ENCODE measurements around the gene FBXO5. TPM values are rescaled to one million over a fixed set of nuclear protein-coding genes. Genes with fewer than 3 reads are reported as not detected.

The FBXO5 gene
- polyA plus RNA-seq, 1 donor (not counting 4 experiments of a cell fraction or from before 2014, with no cell fraction given): 9.0 TPM

DNA sequence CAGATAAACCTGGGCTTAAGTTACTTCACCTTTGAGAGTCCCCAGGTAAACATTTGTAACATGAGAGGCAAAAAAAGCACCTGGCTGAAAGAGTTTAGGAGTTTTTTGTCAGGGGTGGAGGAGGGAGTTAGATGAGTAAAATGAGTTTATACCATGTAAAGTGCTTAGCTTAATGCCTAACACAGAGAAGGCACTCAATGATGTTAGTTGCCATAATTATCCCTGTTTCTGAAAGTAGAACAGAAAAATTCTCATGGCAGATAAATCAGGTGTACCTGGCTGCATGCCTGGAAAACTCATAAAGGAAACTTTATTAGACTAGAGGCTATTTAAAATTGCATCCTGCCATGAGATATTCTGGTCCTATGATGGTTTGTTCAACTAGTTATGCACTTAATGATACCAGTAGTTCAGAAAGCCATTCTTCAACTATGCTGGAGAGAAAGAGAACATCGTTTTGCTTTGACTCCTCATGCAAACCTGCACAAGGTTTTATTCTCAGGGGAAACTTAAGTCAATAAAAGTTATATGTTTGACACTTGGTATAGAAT is 40.4 kb downstream of the FBXO5 start:
- Histone ChIP-seq H3K27me3 (ENCODE audit: control insufficient read depth, extremely low read depth, insufficient read depth, low read length) (no peaks in the 10 kb centered on the region), H3K27ac (ENCODE audit: control insufficient read depth, insufficient read depth, low read length) (no peak overlapping the region), H3K9me1 (ENCODE audit: control insufficient read depth, extremely low read depth, insufficient read depth, low read length) (no peaks in the 10 kb centered on the region), H3K4me1 (ENCODE audit: control insufficient read depth, extremely low read depth, insufficient read depth, low read length) (peaks cover 10% of the 10 kb centered on the region), H3K4me3 (ENCODE audit: control insufficient read depth in 2 of 3, extremely low read depth in 1 of 3, insufficient read depth in 2 of 3, low read depth in 1 of 3, low read length in 3 of 3) (no peak overlapping the region), H3K36me3 (ENCODE audit: control insufficient read depth in 2 of 2, extremely low read depth in 1 of 2, insufficient read depth in 2 of 2, low read length in 2 of 2) (no peaks in the 10 kb centered on the region), H3K79me2 (ENCODE audit: control insufficient read depth, insufficient read depth, low read length) (no peaks in the 10 kb centered on the region), H4K20me1 (ENCODE audit: control insufficient read depth, extremely low read depth, insufficient read depth, low read length) (no peaks in the 10 kb centered on the region), H3K9ac (ENCODE audit: control insufficient read depth, extremely low read depth, insufficient read depth, low read length) (no peak overlapping the region), H3K4me2 (ENCODE audit: control insufficient read depth, extremely low read depth, insufficient read depth, low read depth, low read length) (no peak overlapping the region), H2AFZ (ENCODE audit: control insufficient read depth, low read length) (no peak overlapping the region), H3K9me3 (ENCODE audit: control insufficient read depth, low read depth, low read length) (no peaks in the 10 kb centered on the region)
- FAIRE-seq (no peak), DNase-seq (ENCODE audit: low read depth, low spot score) (no peak)
- dilution Hi-C loops (cut with MboI; ENCODE audit: extremely low pct_ligation_motif_present, low sequenced_read_pairs): no loop called here
- TF ChIP-seq EZH2 (IDR thresholded peaks at IDR 0.05; ENCODE audit: low read length): no peak
- TF ChIP-seq, protein P1, sequence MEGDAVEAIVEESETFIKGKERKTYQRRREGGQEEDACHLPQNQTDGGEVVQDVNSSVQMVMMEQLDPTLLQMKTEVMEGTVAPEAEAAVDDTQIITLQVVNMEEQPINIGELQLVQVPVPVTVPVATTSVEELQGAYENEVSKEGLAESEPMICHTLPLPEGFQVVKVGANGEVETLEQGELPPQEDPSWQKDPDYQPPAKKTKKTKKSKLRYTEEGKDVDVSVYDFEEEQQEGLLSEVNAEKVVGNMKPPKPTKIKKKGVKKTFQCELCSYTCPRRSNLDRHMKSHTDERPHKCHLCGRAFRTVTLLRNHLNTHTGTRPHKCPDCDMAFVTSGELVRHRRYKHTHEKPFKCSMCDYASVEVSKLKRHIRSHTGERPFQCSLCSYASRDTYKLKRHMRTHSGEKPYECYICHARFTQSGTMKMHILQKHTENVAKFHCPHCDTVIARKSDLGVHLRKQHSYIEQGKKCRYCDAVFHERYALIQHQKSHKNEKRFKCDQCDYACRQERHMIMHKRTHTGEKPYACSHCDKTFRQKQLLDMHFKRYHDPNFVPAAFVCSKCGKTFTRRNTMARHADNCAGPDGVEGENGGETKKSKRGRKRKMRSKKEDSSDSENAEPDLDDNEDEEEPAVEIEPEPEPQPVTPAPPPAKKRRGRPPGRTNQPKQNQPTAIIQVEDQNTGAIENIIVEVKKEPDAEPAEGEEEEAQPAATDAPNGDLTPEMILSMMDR (optimal IDR thresholded peaks at IDR 0.05 in 1 of 3, IDR thresholded peaks at IDR 0.05 in 1 of 3, conservative IDR thresholded peaks at IDR 0.05 in 1 of 3; ENCODE audit: extremely low read depth in 1 of 3, insufficient read depth in 2 of 3, low read length in 3 of 3): no peak

DNA sequence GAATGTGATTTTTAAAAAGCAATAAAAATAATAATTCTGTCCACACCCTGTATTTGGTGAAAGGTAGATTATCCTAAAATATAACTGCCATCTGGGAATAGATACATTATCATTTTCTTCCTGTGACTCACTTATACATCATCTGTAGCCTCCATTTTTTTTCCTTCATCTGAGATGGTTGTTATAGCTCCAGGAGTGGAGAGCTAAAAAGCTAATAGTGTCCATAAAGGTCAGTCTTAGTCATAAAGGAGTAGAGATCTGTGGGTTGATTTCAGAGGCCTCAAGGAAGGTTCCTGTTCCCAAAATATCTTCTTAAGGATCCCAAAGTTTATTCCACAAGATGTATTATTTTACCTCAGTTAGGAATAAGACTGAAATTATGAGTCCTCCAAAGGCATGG is 41.1 kb downstream of the FBXO5 start:
- H3K4me2 ChIP-seq (ENCODE audit: control insufficient read depth, extremely low read depth, insufficient read depth, low read depth, low read length): no peak overlapping the region
- no peaks in the 10 kb centered on the region for H3K9me3 ChIP-seq (ENCODE audit: control insufficient read depth, low read depth, low read length)
- FAIRE-seq: no peak
- H3K4me1 ChIP-seq (ENCODE audit: control insufficient read depth, extremely low read depth, insufficient read depth, low read length): peaks cover 10% of the 10 kb centered on the region
- no peaks in the 10 kb centered on the region for H3K36me3 ChIP-seq (ENCODE audit: control insufficient read depth in 2 of 2, extremely low read depth in 1 of 2, insufficient read depth in 2 of 2, low read length in 2 of 2)
- no peaks in the 10 kb centered on the region for H3K27me3 ChIP-seq (ENCODE audit: control insufficient read depth, extremely low read depth, insufficient read depth, low read length)
- dilution Hi-C loops (cut with MboI; ENCODE audit: extremely low pct_ligation_motif_present, low sequenced_read_pairs): no loop called here
- H3K9ac ChIP-seq (ENCODE audit: control insufficient read depth, extremely low read depth, insufficient read depth, low read length): no peak overlapping the region
- TF ChIP-seq, protein P1 (optimal IDR thresholded peaks at IDR 0.05 in 1 of 3, IDR thresholded peaks at IDR 0.05 in 1 of 3, conservative IDR thresholded peaks at IDR 0.05 in 1 of 3; ENCODE audit: extremely low read depth in 1 of 3, insufficient read depth in 2 of 3, low read length in 3 of 3): no peak
- TF ChIP-seq EZH2 (IDR thresholded peaks at IDR 0.05; ENCODE audit: low read length): no peak
- no peak overlapping the region for H2AFZ ChIP-seq (ENCODE audit: control insufficient read depth, low read length)
- no peak overlapping the region for H3K27ac ChIP-seq (ENCODE audit: control insufficient read depth, insufficient read depth, low read length)
- no peak for DNase-seq (ENCODE audit: low read depth, low spot score)
- H3K9me1 ChIP-seq (ENCODE audit: control insufficient read depth, extremely low read depth, insufficient read depth, low read length): no peaks in the 10 kb centered on the region
- no peaks in the 10 kb centered on the region for H3K79me2 ChIP-seq (ENCODE audit: control insufficient read depth, insufficient read depth, low read length)
- H3K4me3 ChIP-seq (ENCODE audit: control insufficient read depth in 2 of 3, extremely low read depth in 1 of 3, insufficient read depth in 2 of 3, low read depth in 1 of 3, low read length in 3 of 3): no peak overlapping the region
- no peaks in the 10 kb centered on the region for H4K20me1 ChIP-seq (ENCODE audit: control insufficient read depth, extremely low read depth, insufficient read depth, low read length)
